Epithelial cell of esophagus (primary cell): ENCODE data around the gene CC2D2B.
A peak's percentile ranks its signal among the peaks of the same experiment; 100 is the strongest.
"Not testable (repeated sequence)": the region's sequence is repeated elsewhere in the genome, so short reads cannot be mapped to it uniquely, and the experiment has no call there.

ENCODE experiments used
- DNase-seq: peaks from one replicate; pipeline ENCODE4 v3.0.0; 2010; ENCODE audit warnings: low read depth
- H3K4me3 ChIP-seq: 2 replicates; pipeline ENCODE4 v1.5.1; 2011; ENCODE audit warnings: mild to moderate bottlenecking, low read length, control low read depth
- TF ChIP-seq, protein P1 (sequence below): IDR thresholded peaks from 2 replicates; pipeline ENCODE4 v1.5.1; 2011; ENCODE audit warnings: low read depth, mild to moderate bottlenecking, low read length, control low read depth, inconsistent platforms; ENCODE audit not compliant: insufficient read depth; ENCODE audit errors: missing control alignments

CC2D2B gene

DNA sequence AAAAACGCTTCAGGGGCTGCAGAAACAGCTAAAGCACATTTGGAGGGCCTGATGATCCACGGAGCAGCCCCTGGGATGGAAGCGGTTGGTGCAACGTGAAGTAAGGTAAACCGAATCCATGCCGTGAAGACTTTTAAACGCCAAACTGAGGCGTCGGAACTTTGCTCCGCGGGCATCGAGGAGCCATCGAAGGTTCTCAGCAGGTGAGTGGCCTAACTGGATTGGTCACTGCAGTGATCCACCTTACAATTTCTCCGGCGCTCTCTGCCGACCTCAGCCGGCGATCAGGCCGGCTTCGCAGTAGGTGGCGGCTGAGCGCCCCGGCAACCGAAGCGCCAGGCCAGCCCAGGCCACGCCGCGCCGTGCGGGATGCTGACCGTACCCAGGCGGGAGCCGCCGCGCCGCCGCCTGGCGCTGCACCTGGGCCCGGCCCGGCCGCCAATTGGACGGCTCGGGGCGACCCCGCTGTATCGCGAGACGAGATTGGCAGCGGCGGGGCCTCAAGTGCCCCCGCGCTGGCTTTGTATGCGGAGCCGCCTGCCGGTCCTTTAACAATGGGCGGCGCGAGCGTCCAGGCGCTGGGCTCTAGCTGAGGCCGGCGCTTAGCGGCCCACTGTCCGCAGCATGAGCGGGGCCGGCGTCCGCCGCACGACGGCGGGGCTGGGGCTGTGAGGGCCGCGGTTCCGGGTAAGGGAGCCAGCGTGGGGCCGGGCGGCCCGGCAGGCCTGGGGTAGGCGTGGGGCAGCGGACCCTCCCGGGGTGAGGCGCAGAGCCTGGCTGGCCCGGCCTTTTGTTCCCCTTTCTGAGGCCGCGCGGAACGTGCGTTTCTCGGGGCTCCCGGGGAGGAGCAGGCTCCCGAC lies 135.5 kb downstream of the CC2D2B start, which contains the start of gene CCNJ:
CCNJ (plus strand) TSS at position 551 of the 860 bp plus-strand sequence. CDS start 811 bp downstream, outside the sequence.
- TF ChIP-seq, protein P1, sequence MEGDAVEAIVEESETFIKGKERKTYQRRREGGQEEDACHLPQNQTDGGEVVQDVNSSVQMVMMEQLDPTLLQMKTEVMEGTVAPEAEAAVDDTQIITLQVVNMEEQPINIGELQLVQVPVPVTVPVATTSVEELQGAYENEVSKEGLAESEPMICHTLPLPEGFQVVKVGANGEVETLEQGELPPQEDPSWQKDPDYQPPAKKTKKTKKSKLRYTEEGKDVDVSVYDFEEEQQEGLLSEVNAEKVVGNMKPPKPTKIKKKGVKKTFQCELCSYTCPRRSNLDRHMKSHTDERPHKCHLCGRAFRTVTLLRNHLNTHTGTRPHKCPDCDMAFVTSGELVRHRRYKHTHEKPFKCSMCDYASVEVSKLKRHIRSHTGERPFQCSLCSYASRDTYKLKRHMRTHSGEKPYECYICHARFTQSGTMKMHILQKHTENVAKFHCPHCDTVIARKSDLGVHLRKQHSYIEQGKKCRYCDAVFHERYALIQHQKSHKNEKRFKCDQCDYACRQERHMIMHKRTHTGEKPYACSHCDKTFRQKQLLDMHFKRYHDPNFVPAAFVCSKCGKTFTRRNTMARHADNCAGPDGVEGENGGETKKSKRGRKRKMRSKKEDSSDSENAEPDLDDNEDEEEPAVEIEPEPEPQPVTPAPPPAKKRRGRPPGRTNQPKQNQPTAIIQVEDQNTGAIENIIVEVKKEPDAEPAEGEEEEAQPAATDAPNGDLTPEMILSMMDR: no peak
- DNase-seq: peak; percentile 93
- peak within 1 kb of the TSS; percentile 77 for H3K4me3 ChIP-seq

DNA sequence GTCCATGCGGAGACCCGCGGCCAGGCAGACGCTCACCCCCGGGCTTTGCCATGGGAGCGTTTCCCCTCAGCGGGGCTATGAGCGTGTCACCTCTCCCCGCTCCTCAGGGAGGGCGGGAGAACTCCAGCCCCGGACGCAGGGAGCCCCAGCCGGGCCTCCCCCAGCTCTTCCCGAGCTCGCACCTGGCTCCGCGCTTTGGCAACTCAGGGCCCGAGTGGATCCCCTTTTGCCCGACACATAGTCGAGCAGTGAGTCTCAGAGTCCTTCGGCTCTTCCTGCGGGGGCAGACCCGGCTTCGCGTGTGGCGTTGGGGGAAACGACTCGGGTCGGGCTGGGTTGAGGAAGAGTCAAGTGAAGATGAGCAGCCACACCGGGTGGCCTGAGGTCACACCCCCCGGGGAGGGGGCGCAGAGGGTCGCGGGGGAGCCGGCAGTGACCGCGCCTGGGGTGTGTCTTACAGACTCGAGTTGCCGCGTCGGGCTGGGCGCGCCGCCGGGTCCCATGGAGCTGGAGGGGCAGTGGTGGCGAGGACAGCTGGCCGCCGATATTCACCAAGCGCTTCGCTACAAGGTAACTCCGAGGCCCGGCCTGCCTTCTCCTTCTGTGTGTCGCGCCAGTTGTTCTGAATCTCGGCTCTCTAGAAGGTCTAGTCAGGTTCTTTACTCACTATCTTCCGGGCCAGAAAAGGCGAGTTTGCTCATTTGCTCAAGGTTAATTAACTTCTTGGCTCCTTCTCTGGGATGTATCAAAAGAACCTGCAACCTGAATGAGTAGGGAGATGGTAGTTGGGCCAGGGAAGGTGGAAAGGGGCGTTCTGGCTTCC lies 136.3 kb downstream of the CC2D2B start:
- TF ChIP-seq, protein P1: no peak
- DNase-seq: peak; percentile 50
- H3K4me3 ChIP-seq: peak overlapping the region; percentile 77

DNA sequence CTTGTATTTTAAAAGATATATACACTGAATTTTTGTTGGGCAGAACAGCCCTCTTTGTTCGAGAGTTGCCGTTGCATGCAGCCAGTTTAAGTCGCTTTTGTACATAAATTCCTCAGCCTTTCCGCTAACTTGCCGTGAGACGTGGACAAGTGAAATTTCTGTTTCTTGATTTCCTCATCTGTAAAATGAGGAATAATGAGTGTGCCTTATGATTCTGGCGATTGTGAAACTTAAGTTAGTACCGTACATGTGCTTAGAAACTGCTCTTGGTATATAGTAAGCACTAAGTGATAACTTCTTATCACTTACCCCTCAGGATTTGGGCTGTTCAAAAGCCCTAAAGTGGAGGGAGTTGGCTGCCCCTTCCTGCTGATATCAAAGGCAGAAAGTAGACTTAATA lies 137.0 kb downstream of the CC2D2B start:
- H3K4me3 ChIP-seq: peak overlapping the region; percentile 77
- DNase-seq: peak; percentile 62
- TF ChIP-seq, protein P1: no peak

DNA sequence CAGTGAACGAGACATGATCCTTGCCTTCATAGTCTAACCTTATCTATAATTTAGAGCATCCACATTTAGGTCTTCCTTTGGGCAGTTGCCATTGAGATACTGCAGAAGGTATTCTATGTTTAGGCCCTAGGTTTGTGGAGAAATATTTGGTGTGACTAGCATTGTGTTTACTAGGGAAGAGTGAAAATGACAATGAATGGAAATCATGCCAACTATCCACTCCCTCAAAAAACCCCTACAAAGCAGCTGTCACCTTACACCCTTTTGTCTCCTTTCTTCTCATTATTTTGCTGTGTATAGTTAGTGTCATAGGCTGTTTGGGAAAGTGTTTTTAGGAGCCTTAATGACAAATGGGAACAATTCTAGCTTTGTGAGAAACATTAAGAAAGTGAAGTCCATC lies 138.8 kb downstream of the CC2D2B start:
- TF ChIP-seq, protein P1: no peak
- no peak overlapping the region for H3K4me3 ChIP-seq
- DNase-seq: no peak

DNA sequence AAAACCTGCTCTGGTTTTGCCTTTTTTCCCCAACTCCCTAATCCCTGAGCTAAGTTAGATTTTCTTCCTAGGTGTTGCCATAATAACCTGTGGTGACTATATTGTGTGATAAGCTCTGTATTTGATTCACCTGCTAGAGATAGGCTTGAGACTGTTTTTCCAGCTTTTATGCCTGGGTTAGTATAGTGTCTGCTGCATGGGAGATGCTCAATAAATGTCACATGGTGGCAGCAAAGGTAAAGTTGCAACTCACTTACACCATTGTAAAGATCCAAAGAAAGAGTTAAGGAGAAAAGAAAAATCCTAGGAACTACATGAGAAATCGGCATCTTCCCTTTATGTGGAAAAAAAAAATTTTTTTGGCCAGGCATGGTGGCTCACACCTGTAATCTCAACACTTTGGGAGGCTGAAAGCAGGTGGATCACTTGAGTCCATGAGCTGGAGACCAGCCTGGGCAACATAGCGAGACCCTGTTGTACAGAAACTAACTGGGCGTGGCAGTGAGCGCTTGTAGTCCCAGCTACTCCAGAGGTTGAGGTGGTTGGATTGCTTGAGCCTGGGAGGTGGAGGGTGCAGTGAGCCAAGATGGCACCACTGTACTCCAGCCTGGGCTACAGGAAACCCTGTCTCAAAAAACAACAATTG lies 139.4 kb downstream of the CC2D2B start:
- DNase-seq: peak; percentile 10
- TF ChIP-seq, protein P1: peak; percentile 24

DNA sequence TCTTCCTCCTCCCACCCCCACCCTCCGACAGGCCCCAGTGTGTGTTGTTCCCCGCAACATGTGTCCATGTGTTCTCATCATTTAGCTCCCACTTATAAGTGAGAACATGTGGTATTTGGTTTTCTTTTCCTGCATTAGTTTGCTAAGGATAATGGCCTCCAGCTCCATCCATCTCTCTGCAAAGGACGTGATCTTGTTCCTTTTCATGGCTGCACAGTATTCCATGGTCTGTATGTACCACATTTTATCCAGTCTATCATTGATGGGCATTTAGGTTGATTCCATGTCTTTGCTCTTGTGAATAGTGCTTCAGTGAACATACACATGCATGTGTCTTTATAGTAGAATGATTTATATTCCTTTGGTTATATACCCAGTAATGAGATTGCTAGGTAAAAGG lies 140.2 kb downstream of the CC2D2B start:
- DNase-seq, H3K4me3 ChIP-seq: not testable (repeated sequence)

More for the DNA sequence above, 139.4 kb downstream of the CC2D2B start:
- H3K4me3 ChIP-seq: no peak overlapping the region

DNA sequence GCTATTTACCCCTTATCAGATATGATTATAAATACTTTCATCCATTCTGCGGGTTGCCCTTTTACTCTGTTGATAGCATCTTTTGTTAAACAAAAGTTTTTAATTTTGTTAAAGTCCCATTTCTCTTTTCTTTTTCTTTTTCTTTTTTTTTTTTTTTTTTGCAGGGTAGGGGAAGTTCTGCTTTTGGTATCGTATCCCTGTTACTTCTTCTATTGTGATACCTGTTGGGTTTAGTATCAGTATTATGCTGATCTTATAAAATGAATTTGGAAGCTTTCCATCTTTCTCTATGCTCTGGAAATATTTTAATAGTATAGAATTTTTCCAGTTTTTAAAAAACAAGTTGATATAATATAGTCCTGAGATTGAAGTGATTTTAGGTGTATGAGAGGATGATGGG lies 141.6 kb downstream of the CC2D2B start:
- H3K4me3 ChIP-seq: no peak overlapping the region
- TF ChIP-seq, protein P1: no peak
- DNase-seq: no peak
